Right hindlimb (tissue), 1 donor: ENCODE measurements around the gene HNRNPLL.
A peak's percentile ranks its signal among the peaks of the same experiment; 100 is the strongest.
"Not testable (repeated sequence)": the region's sequence is repeated elsewhere in the genome, so short reads cannot be mapped to it uniquely, and the experiment has no call there.

Experiments
- DNase-seq: peaks from one replicate; pipeline ENCODE4 v3.0.0-alpha.2; 2018

The HNRNPLL gene

DNA sequence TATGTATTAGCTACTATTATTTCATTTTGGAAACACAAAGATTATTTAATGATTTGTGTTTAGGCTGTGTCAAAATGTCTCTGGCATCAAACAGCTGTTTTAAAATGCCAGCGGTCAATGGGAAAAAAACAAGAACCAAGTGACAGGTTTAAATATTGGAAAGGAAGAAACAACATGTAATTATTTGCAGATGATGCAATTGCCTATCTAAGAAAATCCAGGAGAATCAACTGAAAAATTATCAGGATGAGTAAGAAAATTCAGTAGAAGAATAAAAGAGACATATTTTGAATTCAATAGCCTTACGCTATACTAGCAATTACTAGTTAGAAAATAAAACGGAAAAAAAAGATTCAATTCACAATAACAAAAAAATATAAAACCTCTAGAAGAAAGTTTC is 51.6 kb downstream of the HNRNPLL start:
- DNase-seq: no peak

DNA sequence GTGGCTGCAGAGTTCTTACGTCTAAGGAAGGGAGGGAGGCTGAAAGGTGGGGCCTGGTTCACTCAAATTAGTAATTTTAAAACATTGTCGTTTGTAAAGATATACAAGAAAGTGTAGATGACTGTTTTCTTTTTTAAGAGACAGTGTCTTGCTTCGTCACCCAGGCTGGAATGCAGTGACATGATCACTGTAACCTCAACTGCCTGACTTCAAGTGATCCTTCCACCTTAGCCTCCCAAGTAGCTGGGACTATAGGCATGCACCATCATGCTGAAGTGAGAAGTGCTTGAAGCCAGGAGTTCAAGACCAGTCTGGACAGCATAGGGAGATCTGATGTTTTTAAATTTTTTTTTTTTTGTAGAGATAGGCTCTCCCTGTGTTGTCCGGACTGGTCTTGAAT is 52.9 kb downstream of the HNRNPLL start:
- DNase-seq: no peak

DNA sequence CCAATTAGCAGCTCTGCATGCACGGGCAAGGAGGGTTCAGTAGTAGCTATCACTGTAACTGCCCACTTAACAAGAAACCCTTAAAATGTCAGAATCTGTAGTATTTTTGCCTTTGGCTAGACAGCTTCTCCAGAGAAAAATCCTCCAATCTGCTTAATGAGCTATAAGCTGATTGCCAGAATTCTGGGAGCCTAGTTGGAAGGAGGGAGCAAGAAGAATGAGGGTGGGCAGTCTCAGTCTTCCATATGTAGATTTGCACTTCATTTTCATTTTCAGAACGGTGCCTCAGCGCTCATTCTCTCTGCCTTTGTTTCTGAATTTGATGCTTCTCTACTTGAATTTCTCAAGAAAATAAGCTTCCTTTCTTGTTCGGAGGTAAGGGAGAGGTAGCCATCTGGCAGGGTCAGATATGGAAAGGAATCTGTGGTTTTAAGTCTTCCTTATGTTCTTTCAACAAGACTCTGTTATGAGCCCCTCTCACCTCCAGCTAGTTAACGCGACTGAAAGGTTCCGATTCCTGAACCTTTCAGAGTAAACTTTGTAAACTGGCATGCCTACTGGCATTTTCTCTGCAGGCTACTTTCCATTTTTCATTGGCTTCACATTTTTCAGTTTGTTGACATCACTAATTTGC is 53.5 kb downstream of the HNRNPLL start:
- no peak for DNase-seq

DNA sequence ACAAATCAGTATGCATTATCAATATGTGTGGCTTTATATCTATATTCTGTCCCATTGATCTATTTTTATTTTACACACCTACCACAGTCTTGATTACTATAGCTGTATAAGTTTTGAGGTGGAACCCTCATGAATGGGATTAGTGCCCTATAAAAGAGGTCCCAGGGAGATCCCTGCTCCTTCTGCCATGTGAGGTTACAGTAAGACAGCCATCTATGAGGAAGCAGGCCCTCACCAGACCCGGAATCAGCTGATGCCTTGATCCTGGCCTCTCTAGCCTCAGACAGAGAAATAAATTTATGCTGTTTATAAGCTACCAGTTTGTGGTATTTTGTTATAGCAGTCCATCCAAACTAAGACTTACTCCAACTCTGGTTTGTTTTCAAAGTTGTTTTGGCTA is 54.9 kb downstream of the HNRNPLL start:
- no peak for DNase-seq

DNA sequence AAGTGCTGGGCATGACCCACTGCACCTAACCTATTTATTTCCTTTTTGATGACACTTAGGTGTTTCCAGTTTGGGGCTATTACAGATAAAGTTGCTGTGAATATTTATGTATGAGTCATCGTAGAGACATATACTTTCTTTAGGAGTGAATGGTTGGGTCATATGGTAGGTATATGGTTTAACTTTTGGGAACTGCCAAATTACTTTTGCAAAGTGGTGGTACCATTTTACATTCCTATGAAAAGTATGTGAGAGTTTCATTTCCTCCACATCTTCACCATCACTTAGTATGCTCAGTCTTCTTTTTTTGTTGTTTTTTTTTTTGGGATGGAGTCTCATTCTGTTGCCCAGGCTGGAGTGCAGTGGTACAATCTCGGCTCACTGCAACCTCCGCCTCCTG is 56.1 kb downstream of the HNRNPLL start:
- no peak for DNase-seq

DNA sequence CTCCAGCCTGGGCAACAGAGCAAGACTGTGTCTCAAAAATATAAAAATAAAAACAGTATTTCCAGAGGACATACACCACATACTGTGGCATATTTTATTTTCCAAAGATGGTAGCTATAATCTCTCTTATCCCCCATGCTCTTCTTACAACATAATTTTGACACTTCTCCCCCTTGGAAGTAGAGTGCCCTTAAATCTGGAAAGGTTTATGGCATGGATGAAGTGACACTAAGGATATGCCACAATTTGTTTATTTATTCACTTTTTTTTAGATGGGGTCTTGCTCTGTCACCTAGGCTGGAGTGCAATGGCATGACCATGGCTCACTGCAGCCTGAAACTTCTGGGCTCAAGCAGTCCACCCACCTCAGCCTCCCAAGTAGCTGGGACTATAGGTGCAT is 56.7 kb downstream of the HNRNPLL start:
- no peak for DNase-seq

DNA sequence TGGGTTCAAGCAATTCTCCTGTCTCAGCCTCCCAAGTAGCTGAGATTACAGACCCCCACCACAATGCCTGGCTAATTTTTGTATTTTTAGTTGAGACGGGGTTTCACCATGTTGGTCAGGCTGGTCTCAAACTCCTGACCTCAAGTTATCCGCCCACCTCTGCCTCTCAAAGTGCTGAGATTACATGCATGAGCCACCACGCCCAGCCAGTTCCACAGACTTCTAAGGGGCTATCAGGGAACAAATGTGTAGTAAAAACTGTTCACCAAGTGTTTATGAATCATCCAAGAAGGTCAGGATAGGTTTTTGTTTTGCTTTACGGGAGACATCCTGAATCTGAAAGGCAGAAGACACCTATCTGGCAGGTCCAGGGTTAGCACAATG is 60.5 kb downstream of the HNRNPLL start:
- not testable (repeated sequence) for DNase-seq

DNA sequence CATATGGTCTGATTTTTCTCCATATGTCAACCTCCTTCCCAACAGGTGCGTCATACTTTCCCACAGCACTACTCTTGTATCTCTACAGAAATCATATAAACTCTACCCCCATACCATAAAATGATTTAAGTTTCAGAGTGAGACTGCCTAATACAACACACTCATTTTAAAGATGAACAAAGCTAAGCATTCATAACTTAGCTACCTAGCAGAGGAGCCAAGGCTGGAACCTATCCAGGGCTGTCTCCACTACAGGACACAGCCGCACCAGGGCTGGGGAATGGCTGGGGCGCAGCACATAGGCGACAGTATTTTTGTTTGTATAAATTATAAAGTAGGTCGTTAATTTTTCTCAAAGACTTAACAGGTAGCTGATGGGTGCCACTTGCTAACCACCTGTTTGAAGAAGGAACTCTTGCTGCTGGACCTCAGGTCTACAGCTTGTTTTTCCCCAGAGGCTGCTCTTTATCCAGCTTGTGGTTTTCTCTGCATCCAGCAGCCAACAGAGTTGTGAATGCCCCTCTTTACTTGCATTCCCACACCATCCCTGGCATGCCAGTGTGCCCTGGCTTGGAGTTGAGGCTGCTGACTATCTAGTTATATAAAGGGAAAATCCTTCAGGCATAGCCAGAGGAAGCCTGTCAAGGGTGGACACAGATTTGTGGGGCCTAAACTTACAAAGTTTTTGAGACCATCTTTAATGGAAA is 62.0 kb downstream of the HNRNPLL start:
- DNase-seq: no peak

DNA sequence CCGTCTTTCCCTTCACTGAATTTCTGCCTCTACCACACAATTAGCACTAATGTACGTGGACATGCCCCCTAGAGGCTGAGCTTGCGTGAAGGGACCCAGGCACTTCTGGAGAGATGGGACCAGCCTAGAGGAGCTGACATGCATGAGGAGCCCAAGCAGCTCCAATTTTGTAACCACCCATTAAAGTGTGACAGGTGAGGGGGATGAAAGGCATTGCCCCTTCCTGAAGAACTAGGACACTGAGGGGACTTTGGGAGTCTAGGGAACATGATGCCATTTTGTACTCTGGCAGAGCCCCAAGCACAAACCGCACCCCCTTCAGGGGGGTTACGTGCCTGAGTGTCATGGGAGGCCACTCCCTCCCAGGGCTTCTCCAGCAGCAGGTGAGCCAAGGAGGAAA is 63.6 kb downstream of the HNRNPLL start:
- no peak for DNase-seq

DNA sequence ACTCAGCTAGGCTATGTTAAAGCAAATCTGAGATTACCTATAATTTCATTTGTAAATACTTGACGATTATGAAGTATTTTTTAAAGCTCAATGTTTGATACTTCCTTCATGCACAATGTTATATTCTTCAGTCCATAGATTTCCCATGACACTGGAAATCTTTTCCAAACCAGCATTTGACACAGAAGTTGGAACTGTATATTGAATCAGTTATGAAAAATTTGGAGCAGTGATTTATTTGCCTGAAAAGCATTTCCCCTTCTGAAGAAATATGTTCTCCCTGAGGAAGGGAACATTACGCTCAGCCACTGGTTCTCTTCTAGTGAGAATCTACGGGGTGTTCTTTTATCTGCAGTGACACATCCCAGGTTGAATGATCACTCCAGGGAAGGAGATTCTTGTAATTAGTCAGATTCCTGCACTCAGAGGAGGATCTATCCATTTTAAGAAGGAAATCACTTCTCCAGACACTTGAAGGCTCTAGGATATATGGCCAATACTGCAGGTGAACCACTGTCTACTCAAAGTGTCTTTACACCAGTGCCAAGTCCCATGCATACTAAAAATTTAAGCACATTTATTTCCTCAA is 64.7 kb downstream of the HNRNPLL start:
- DNase-seq: no peak

DNA sequence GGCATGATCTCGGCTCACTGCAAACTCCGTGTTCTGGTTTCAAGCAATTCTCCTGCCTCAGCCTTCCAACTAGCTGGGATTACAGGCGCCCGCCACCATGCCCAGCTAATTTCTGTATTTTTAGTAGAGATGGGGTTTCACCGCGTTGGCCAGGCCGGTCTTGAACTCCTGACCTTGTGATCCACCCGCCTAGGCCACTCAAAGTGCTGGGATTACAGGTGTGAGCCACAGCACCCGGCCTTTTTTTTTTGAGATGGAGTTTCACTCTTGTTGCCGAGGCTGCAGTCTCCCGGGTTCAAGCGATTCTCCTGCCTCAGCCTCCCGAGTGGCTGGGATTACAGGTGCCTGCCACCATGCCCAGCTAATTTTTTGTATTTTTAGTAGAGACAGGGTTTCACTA is 65.4 kb downstream of the HNRNPLL start:
- DNase-seq: not testable (repeated sequence)

DNA sequence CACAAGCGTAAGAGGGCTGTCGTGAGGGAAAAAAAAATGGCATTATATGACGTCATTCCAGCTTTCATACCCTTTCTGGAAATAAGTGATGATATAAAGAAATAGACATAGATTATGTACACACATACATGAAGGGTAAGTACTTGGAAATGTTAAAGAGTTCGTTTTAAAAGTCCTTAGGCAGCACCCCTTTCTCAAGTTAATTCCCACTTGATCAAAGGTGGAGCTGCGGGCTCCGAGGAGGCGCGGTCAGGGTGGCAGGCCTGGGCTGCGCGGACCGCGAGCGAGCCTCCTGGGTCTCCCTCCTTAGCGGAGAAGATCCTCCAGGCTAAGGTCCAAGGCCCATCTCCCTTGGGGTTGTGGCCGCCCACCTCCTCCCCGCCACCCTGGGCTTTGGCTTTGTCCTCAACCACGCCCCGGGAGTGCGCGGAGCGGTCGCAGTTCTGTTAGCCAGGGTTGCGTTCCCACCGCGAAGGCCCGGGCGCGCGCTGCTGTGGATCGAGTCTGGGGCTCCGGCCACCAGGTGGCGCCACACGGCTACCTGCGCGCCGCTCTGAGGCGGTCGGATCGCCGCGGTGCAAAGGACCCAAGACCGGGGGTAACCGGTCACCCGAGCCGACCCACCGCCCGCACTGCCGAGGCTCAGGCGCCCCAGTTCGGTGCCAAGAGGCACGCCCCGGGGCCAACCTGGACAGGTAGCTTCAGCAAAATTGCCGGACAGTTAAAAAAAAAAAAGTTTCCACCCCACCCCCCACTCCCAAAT is 66.8 kb downstream of the HNRNPLL start:
- DNase-seq: peak; percentile 86

DNA sequence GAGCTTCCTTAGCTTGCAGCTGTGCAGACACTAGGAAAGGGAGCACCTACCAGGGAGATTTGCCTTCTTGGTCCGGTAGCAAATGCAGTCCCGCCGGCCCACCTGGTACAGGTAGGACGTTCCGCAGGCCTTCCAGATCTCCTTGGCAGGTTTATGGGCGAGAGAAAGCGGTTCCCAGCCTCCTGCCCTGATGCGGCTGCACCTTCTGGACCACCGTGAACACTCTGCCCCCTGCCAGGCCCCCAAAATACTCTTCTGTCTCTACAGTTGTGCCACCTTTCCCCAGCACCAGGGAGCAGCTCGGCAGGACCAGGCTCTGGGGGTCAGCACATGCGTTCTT is 67.4 kb downstream of the HNRNPLL start:
- no peak for DNase-seq

DNA sequence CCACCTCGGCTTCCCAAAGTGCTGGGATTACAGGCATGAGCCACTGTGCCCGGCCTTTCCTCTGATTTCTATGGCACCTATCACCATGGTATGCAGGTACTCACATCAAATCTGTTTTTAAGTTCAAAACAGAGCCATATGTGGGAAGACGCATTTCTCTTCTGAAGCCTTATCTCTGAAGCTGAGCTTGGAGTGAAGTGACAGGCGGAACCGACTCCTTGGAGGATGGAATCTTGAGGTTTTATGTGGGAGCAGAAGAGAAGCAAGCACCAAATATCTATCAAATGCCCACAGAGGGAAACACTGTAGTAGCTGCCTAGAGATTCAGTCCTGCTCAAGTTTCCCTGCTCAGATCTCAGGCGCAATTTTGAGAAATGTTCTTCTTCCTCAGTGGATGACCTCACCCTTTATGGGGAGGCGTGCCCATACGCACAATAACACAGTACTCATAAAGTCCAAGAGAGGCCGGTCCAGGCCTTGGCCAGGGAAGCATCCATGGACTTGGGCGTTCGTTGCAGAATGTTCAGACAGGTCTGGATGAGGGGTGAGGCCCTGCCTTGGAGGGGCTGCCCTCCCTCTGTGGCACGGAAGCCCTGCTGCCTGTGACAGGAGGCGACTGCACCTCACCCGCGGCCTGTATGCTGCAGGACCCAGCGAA is 67.9 kb downstream of the HNRNPLL start:
- no peak for DNase-seq

DNA sequence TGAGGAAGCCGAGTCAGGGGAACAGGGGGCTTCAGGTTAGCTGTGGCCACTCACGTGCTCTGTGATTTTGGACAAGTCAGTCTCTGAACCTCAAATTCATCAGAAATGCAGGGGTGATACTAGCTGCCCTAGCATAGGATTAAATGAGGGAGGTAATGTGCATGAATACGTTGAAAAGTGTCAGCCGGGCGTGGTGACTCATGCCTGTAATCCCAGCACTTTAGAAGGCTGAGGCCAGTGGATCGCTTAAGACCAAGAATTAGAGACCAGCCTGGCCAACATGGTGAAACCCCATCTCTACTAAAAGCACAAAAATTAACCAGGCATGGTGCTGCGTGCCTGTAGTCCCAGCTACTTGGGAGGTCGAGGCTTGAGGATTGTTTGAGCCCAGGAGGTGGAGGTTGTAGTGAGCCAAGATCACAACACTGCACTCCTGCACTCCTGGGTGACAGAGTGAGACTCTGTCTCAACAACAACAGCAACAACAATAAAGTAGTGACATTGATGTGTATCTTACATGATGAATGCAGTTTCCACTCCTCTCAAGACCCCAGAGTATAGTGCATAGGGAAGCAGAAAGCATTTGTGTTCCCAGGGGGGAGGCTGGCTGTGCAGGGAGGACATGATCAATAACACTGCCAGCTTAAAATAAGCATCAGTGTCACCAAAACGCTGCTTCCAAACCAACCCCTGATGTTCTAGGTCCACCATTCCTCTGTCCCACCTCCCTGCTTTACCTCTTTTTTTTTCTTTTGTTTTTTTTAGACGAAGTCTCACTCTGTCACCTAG is 68.8 kb downstream of the HNRNPLL start:
- no peak for DNase-seq

DNA sequence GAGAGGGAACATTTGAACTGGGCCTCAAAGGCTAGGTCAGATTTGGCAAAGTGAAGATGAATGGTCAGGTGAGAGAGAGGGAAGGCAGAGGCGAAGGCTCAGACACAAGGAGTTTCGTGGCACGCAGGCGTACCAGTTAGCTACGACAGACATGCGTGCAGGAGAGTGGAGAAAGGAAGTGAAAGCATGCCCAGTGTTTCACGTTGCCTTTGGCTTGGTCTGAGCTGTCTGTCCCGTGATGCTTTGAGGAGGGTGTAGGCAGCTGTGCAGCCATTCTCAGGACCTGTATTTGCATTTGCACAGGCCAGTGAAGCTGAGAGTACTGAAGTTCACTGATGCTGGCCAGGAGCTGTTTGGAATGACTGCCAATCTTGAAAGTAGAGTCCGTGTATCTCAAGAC is 69.5 kb downstream of the HNRNPLL start:
- no peak for DNase-seq

DNA sequence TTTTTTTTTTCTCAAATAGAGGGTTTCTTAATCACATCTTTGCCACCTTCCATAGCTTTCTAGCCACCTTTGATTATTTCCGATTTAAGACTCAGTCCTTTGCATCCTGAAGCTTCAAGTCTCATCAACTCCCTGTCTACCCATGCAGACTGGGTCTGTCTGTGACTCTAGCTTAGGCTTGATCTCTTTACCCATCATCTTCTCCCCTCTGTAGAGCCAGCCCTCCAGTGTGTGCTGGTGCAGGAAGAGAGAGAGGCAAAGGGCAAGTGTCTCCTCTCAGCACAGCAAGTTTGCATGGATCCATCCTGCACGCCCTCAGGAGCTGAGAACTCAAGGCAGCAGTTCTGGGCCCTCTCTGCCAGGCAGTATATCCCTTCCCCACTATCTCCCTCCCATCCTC is 70.4 kb downstream of the HNRNPLL start:
- no peak for DNase-seq

DNA sequence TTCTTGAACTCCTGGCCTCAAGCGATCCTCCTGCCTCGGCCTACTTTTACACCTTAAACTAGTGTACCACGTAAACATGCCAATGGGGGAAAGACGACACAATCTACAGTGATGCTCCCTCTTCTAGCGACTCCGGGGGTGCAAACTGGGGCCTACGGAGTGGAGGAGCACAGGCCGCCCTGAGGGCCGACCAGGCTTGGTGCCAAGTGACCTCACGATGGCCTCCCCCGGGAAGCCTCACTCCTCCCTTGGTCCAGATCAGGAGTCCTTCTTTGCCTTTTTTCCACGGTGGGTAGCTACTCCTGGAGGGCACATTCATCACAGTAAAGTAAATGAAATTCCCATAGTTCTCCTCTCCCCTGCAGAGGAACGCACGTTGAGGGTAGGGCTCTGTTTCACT is 73.5 kb downstream of the HNRNPLL start:
- DNase-seq: no peak

DNA sequence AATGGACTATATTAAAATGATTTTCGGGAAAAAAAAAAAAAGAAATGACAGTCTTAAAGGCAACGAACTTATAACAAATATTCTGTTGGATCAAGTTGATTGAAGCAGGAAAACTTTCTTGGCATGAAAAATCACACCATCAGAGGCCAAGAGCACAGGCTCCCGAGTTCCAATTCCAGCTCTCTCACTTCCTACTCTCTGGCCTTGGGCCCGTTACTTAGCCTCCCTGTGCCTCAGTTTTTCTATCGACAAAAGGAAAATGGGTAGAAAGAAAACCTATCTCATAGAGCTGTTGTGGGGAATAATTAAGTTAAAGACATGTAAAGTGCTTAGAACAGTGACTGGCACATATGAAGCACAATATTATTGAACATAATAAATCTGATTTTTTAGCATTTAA is 74.2 kb downstream of the HNRNPLL start:
- DNase-seq: no peak

DNA sequence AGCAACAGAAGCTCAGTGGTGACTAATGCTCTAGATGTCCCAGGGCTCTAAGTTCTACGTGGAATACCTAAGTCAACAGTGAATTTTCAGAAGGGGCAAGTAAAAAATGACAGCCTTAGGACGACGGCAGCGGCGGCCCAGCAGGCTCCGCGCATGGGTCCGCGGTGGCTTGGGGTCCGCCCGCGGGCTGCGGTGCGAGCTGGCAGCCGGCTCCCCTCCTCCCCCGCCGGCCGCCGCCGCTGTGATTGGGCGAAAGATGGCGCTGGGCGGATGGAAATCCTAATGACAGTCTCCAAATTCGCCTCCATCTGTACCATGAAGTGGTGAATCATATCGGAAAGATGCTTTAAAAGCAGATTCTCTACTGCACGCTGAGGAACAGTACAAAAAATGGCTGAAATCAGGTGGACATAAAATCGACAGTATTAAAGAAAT is 74.7 kb downstream of the HNRNPLL start:
- DNase-seq: peak; percentile 74

DNA sequence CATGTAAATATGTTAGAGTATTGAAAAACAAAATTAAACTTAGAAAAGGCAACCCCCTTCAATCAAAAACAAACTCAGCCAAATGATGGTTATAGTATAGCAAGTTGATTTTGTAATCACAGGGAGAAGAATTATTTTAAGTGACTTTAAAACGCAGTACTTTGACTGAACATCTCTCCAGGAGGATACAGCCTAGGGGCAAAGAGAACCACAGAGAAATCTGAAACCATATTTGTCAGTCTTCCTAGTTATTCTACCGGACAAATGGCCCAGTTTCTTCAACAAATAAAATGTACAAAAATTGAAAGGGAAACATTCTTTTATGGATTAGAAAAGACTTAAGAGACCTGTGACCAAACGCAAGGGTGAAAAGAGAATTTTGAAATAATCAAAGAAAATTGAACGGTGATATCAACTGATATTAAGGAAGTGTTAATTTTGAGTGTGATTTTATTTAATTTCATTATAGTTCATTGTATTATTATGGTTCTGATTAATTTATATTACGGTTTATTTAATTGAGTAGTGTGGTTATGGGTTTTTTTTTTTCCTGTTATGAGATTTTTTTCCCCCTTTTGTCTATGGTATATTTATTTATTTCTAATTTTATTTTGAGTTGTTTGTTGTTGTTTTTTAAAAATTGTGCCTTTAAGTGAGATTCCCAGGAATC is 75.3 kb downstream of the HNRNPLL start:
- no peak for DNase-seq

DNA sequence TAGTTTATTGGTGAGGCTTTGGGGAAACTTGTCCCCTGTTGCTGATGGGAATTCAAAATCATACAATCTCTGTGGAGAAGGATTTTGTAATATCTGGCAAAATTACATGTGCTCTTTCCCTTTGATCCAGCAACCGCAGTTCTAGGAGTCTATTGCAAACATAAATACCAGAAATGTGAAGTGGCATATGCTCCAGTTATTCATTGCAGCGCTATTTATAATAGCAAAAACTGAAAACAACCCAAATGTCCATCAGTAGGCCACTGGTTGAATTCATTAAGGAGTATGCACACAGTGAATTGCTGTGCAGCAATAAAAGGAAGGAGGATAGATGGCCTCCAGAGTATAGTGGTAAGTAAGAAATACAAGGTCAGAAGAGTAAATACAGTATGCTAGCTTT is 76.5 kb downstream of the HNRNPLL start:
- no peak for DNase-seq
